Subcutaneous abdominal adipose tissue (tissue), 5 donors: ENCODE data around the gene GLYATL1.

Experiments used
- H3K27ac ChIP-seq: one replicate; pipeline ENCODE4 v1.7.0; 2013; ENCODE audit warnings: low read depth, mild to moderate bottlenecking, inconsistent platforms, low read length, moderate library complexity
- H3K27me3 ChIP-seq, 5 donors: one replicate each; pipeline ENCODE4 v1.7.0; 2013; ENCODE audit warnings: low read length in 5 of 5, inconsistent platforms in 1 of 5; ENCODE audit not compliant: control insufficient read depth in 5 of 5, insufficient read depth in 4 of 5
- H3K36me3 ChIP-seq, 5 donors: one replicate each; pipeline ENCODE4 v1.7.0; 2013; ENCODE audit warnings: low read length in 5 of 5; ENCODE audit not compliant: control insufficient read depth in 5 of 5, insufficient read depth in 5 of 5
- H3K4me1 ChIP-seq, 5 donors: one replicate each; pipeline ENCODE4 v1.7.0; 2013; ENCODE audit warnings: low read length in 5 of 5, mild to moderate bottlenecking in 3 of 5, moderate library complexity in 1 of 5; ENCODE audit not compliant: control insufficient read depth in 5 of 5, insufficient read depth in 5 of 5
- H3K4me3 ChIP-seq, 5 donors: one replicate each; pipeline ENCODE4 v1.7.0; 2013; ENCODE audit warnings: low read length in 5 of 5, low read depth in 1 of 5
- H3K9ac ChIP-seq, 5 donors: one replicate each; pipeline ENCODE4 v1.7.0; 2013; ENCODE audit warnings: low read length in 5 of 5, mild to moderate bottlenecking in 4 of 5, moderate library complexity in 3 of 5
- H3K9me3 ChIP-seq, 5 donors: one replicate each; pipeline ENCODE4 v1.7.0; 2013; ENCODE audit warnings: low read length in 5 of 5; ENCODE audit not compliant: control insufficient read depth in 5 of 5
- donor health status: healthy.
- donor health status: healthy.
- donor health status: healthy.
- donor health status: healthy.
- donor health status: healthy.

GLYATL1 gene

DNA sequence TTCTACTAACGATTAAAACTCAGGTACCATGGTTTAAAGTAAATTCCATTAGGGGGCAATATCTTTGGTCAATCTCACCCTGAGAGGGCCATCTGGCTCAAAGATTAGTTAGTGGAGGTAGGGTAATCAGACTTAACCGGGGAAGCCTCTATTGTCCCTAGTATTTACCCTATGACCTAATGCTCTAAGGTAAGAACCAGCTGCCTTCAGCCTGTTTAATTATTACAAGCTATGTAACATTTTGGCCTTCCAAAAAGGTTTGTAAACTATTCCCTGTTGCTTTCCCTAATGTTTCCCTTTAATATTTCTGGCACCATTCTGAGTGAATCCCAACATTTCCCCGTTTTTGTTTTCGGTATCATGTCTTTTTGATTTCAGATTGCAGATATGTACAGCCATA is 15.1 kb upstream of the GLYATL1 start:
- Histone ChIP-seq H3K27ac (no peak overlapping the region), H3K4me1 (peaks cover 0 to 13% (median 7%) of the 10 kb centered on the region in 5 donors), H3K36me3 (no peaks in the 10 kb centered on the region), H3K4me3 (no peak overlapping the region), H3K9ac (no peak overlapping the region), H3K9me3 (no peaks in the 10 kb centered on the region), H3K27me3 (peaks cover 0 to 10% (median 0%) of the 10 kb centered on the region in 5 donors)

DNA sequence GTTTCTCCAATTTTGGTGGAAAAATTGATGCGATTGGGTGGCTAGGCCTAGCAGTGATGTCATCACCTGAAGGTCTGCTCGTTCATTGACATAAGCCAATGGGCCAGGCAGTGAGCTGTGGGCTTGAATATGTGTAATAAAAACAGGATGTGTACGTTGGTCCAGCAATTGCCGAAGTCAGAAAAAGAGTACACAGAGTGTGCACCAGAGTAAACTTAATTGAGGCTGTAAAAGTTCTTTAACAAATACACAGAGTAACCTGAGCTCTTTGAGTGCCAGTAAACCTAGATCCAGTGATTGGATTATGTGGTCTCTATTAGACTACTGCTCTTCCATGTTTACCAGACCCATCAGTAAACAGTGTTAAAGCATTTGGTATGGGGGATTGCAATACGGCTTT is 13.0 kb upstream of the GLYATL1 start:
- no peak overlapping the region for H3K27ac ChIP-seq

DNA sequence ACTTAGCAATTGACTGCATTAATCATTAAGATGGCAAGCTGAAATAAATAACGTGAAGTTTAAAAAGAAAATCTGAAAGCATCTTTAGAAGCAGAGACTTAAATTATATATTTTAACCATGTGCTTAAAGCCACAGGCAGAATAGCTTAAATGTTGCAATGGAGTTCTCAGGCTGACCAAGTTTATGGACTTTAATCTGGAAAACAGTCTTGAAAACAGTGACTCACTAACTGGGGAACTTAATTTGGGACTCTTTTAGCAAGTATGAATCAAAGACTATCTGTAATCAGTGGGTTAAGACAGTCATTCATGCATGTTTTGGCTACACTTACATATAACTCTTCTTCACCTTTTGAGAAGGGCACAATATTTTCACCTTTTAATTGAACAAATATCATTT is 12.6 kb upstream of the GLYATL1 start:
- Histone ChIP-seq H3K9me3 (no peaks in the 10 kb centered on the region), H3K9ac (no peak overlapping the region), H3K36me3 (no peaks in the 10 kb centered on the region), H3K27me3 (peaks cover 0 to 10% (median 0%) of the 10 kb centered on the region in 5 donors), H3K4me3 (no peak overlapping the region), H3K4me1 (peaks cover 0 to 13% (median 7%) of the 10 kb centered on the region in 5 donors), H3K27ac (no peak overlapping the region)

More for the DNA sequence above, 13.0 kb upstream of the GLYATL1 start:
- H3K36me3 ChIP-seq = no peaks in the 10 kb centered on the region
- H3K4me3 ChIP-seq = no peak overlapping the region
- no peaks in the 10 kb centered on the region for H3K9me3 ChIP-seq
- no peak overlapping the region for H3K9ac ChIP-seq
- peaks cover 0 to 13% (median 7%) of the 10 kb centered on the region in 5 donors for H3K4me1 ChIP-seq
- peaks cover 0 to 10% (median 0%) of the 10 kb centered on the region in 5 donors for H3K27me3 ChIP-seq

DNA sequence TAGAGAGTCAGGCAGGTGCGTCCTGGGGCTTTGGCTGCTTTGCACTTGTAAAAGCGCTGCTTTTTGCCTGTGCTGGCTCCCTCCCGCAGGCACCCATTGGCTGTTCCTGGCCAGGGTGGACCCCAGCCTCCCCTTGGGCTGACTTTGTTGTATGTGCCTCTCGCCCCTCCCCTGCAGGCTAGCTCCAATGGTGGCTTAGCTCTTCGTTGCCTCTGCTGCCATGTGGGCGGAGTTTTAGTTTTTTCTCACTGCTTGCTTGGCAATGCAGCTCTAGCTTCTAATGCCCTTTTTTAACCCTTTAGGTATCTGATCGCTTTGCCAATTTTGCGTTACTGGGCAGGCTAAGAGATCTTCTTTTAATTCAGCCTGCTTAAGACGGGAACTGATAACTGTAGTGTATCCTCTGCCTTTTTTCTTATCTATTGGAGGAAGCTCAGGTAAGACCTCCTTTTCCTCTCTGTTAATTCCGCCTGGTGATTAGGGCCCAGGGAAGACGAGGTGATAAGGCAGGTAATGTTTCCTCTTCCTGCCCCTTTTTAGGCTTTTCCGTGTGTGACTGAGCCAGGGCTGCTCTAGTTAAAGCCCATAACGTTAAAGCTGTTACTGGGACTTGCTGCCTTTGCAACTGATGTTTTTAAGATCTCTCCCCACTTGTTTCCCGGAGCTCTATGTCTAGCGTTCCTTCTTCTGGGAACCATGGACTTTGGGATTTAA is 11.7 kb upstream of the GLYATL1 start:
- H3K27ac ChIP-seq = no peak overlapping the region
- H3K4me1 ChIP-seq = peaks cover 0 to 13% (median 7%) of the 10 kb centered on the region in 5 donors
- peaks cover 0 to 10% (median 0%) of the 10 kb centered on the region in 5 donors for H3K27me3 ChIP-seq
- no peaks in the 10 kb centered on the region for H3K36me3 ChIP-seq
- H3K9ac ChIP-seq = no peak overlapping the region
- H3K9me3 ChIP-seq = no peaks in the 10 kb centered on the region
- H3K4me3 ChIP-seq = peak overlapping the region in 2 of 5 donors; percentile 7 to 15

DNA sequence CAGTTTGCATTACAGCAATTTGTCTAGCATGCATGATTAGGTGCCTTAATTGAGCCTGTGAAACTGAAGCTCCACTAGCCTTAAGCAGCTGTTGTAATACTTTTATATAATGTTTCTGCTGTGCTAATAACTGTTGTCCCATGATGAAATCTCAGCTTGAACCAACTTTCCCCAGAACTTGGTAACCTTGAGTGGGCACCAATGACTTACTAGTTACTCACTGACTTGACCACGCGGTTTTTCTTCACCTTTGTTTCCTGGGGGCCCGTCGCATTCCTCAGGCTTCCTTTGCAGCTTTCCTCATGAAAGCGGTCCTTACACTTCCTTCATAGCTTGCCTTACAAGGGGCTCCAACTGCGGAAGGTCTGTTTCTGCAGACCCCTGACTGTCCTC is 11.2 kb upstream of the GLYATL1 start:
- Histone ChIP-seq H3K4me3 (peak overlapping the region in 2 of 5 donors; percentile 7 to 15), H3K36me3 (no peaks in the 10 kb centered on the region), H3K4me1 (peaks cover 0 to 13% (median 7%) of the 10 kb centered on the region in 5 donors), H3K27me3 (peaks cover 0 to 10% (median 0%) of the 10 kb centered on the region in 5 donors), H3K9ac (no peak overlapping the region), H3K9me3 (no peaks in the 10 kb centered on the region), H3K27ac (no peak overlapping the region)

DNA sequence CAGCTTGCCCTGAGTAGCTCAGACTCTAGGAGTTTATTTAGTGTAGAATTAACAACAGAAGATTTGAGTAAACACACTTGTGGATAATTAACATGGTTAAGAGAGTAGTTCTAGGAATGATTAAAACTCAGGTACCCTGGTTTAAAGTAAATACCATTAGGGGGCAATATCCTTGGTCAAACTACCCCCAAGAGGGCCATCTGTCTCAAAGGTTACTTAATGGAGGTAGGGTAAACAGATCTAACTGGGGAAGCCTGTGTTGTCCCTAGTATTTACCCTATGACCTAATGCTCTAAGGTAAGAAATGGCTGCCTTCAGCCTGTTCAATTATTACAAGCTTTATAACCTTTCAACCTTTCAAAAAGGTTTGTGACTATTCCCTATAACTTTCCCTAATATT is 10.6 kb upstream of the GLYATL1 start:
- Histone ChIP-seq H3K27me3 (peaks cover 0 to 10% (median 0%) of the 10 kb centered on the region in 5 donors), H3K36me3 (no peaks in the 10 kb centered on the region), H3K27ac (no peak overlapping the region), H3K4me1 (peaks cover 0 to 13% (median 7%) of the 10 kb centered on the region in 5 donors), H3K9ac (no peak overlapping the region), H3K9me3 (no peaks in the 10 kb centered on the region), H3K4me3 (no peak overlapping the region)

DNA sequence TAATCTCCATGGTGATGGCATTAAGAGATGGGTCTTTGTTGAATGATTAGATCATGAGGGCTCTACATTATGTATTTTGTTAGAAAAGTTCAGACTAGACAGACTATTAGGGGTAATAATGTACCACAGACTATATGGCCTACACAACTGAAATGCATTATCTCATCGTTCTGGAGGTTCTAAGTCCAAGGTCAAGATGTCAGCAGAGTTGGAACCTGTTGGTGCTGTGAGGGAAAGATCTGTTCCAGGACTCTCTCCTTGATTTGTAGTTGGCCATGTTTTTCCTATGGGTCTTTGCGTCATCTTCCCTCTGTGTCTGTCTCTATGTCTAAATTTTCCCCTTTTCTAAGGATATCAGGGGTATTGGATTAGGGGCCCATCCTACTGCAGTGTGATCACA is 8.4 kb upstream of the GLYATL1 start:
- Histone ChIP-seq H3K36me3 (no peaks in the 10 kb centered on the region), H3K9me3 (no peaks in the 10 kb centered on the region), H3K9ac (no peak overlapping the region), H3K27ac (no peak overlapping the region), H3K27me3 (peaks cover 0 to 10% (median 0%) of the 10 kb centered on the region in 5 donors), H3K4me1 (peaks cover 0 to 13% (median 7%) of the 10 kb centered on the region in 5 donors), H3K4me3 (no peak overlapping the region)

DNA sequence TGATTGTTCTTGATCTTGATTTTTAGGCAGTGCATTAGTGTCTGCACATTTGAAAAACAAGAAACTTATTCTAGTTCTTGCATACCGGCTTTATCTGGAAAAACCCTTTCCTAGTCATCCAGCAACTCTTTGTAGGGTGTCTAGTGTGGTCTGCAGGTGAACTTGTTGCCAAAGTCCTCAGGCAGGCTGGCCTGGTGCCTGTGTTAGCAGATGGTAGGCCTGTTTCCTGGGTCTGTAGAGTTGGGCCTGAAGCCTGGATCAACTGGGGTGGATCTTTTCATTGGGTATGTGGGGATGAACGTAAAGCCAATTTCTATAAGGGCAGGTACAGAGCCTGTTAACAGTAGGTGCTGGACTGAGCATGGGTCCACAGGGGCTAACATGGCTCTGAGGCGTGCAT is 5.6 kb upstream of the GLYATL1 start:
- Histone ChIP-seq H3K27ac (no peak overlapping the region), H3K9me3 (no peaks in the 10 kb centered on the region), H3K36me3 (no peaks in the 10 kb centered on the region), H3K27me3 (no peaks in the 10 kb centered on the region), H3K9ac (no peak overlapping the region), H3K4me1 (no peaks in the 10 kb centered on the region), H3K4me3 (no peak overlapping the region)

DNA sequence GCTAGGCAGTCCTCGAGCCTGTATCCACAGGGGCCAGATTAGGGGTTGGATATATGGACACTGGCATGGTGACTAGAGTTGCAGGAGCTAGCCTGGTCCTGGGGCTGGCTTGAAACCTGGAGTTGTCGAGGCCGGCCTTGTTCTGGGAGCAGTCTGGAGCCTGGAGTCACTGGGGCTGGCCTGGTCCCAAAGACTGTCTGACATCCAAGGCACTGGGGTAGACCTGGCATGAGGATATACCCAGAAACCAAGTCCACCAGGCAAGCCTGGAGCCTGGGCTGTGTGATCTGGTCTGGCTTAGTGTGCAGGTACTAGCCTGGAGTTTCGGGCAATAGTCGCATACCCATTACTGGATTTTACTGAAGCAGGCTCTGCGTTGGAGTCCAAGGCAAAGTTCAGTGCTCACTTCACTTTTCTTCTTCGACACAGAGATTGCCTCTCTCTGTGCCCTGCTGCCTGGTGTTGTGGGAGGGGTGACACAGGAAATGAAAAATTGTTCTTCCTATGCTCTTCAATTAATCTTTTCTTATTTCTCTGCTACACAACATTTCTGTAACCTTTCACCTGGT is 4.3 kb upstream of the GLYATL1 start:
- no peaks in the 10 kb centered on the region for H3K27me3 ChIP-seq
- no peaks in the 10 kb centered on the region for H3K9me3 ChIP-seq
- no peaks in the 10 kb centered on the region for H3K4me1 ChIP-seq
- no peaks in the 10 kb centered on the region for H3K36me3 ChIP-seq
- H3K27ac ChIP-seq = no peak overlapping the region
- no peak overlapping the region for H3K4me3 ChIP-seq
- H3K9ac ChIP-seq = no peak overlapping the region

DNA sequence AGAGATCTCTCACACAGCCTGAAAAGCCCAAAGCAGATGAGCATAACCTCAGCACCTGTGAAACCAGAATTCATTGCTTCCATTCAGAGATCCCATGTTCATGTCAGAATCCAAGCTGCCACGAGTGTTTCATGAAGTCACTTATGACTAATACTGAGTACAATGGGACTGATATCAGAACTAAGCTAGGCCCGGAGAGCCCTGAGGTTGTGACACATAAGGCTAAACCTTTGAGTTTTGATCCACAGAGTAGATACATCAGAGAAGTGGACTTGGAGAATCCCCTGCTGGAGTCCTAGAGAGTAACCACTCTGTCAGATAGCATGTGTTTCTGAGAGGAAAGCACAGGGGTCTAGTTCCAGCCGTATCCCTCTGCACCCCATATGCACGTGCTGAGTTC is 890 bp upstream of the GLYATL1 start:
- H3K9me3 ChIP-seq = no peaks in the 10 kb centered on the region
- H3K27ac ChIP-seq = no peak overlapping the region
- H3K4me1 ChIP-seq = no peaks in the 10 kb centered on the region
- no peak overlapping the region for H3K4me3 ChIP-seq
- no peak overlapping the region for H3K9ac ChIP-seq
- H3K27me3 ChIP-seq = no peaks in the 10 kb centered on the region
- H3K36me3 ChIP-seq = no peaks in the 10 kb centered on the region
